Glutamatergic neuron (in vitro differentiated cells): ENCODE results near the gene DLG2. TPM values are rescaled to one million over a fixed set of nuclear protein-coding genes. Genes with fewer than 3 reads are reported as not detected.

Experiments
- DNase-seq: peaks from one replicate; pipeline ENCODE4 v3.0.0; 2022
- H3K27ac Mint-ChIP-seq: one replicate; pipeline ENCODE4 v1.8.0; 2020; ENCODE audit warnings: mild to moderate bottlenecking, mixed read lengths, inconsistent platforms; ENCODE audit not compliant: unreplicated experiment
- H3K27me3 Mint-ChIP-seq: one replicate; pipeline ENCODE4 v1.8.0; 2020; ENCODE audit warnings: mild to moderate bottlenecking, moderate library complexity, mixed read lengths, inconsistent platforms; ENCODE audit not compliant: unreplicated experiment
- H3K36me3 Mint-ChIP-seq: one replicate; pipeline ENCODE4 v1.8.0; 2020; ENCODE audit warnings: mild to moderate bottlenecking, mixed read lengths, inconsistent platforms; ENCODE audit not compliant: unreplicated experiment
- H3K4me1 Mint-ChIP-seq: one replicate; pipeline ENCODE4 v1.8.0; 2020; ENCODE audit warnings: mild to moderate bottlenecking, low read depth, mixed read lengths, inconsistent platforms; ENCODE audit not compliant: unreplicated experiment
- H3K4me3 Mint-ChIP-seq: one replicate; pipeline ENCODE4 v1.8.0; 2020; ENCODE audit warnings: mild to moderate bottlenecking, mixed read lengths, inconsistent platforms; ENCODE audit not compliant: unreplicated experiment
- H3K9me3 Mint-ChIP-seq: one replicate; pipeline ENCODE4 v1.8.0; 2020; ENCODE audit warnings: mild to moderate bottlenecking, moderate library complexity, mixed read lengths, inconsistent platforms; ENCODE audit not compliant: unreplicated experiment
- total RNA-seq: library from RNA; stranded (reverse); fragmentation: NEBNext Ultra II Directional; extraction: Animal tissue kit (Norgen Biotek cat#: 25700); gene quantifications from one replicate; pipeline ENCODE4 v1.2.1, GENCODE V29; 2021; ENCODE audit not compliant: unreplicated experiment
- TF ChIP-seq, protein P1 (sequence below): fragments of 200-600 bp; sonication (generic); IDR thresholded peaks from one replicate; pipeline ENCODE4 v1.5.0; 2021; ENCODE audit not compliant: partially characterized antibody, unreplicated experiment

Gene DLG2
- total RNA-seq, 1 donor from 2014 or later, result 2.9 TPM

DNA sequence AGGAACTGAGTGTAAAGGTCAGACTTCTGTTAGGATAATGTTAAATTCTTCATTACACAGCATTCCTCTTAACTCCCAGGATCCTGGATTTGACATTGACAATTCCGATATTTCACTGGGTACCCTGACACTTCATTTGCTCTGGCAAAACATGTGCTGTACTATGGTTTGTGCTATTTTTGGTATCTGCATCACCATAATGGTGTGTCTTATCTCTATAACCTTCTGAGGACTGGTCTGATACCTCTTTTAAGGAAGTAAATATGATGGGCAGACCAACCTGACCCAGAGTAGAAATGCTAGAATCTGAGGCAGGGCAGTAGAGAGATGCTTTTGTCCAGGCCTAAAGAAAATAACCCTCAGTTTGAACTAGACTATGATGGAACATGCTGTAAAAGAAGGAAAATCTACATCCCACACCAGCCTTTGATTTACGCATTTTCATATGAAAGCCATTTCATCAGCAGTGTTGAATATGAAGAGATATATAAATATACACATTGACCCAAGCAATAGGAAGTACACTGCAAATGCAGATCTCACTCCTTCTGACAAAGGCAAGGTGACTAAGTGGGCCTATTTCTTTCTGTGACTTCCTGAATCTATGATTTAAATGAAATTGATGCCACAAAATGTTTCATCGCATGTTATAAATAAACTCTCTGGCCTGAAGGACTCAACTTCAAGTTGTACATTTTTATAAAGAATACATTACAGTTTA lies 966.7 kb downstream of the DLG2 start:
- peaks cover 4% of the 10 kb centered on the region for H3K4me1 Mint-ChIP-seq
- H3K27me3 Mint-ChIP-seq, result no peaks in the 10 kb centered on the region
- no peak for DNase-seq
- no peak overlapping the region for H3K4me3 Mint-ChIP-seq
- H3K27ac Mint-ChIP-seq, result no peak overlapping the region
- H3K36me3 Mint-ChIP-seq, result no peaks in the 10 kb centered on the region
- peaks cover 2% of the 10 kb centered on the region for H3K9me3 Mint-ChIP-seq
- TF ChIP-seq, protein P1, sequence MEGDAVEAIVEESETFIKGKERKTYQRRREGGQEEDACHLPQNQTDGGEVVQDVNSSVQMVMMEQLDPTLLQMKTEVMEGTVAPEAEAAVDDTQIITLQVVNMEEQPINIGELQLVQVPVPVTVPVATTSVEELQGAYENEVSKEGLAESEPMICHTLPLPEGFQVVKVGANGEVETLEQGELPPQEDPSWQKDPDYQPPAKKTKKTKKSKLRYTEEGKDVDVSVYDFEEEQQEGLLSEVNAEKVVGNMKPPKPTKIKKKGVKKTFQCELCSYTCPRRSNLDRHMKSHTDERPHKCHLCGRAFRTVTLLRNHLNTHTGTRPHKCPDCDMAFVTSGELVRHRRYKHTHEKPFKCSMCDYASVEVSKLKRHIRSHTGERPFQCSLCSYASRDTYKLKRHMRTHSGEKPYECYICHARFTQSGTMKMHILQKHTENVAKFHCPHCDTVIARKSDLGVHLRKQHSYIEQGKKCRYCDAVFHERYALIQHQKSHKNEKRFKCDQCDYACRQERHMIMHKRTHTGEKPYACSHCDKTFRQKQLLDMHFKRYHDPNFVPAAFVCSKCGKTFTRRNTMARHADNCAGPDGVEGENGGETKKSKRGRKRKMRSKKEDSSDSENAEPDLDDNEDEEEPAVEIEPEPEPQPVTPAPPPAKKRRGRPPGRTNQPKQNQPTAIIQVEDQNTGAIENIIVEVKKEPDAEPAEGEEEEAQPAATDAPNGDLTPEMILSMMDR, result no peak

DNA sequence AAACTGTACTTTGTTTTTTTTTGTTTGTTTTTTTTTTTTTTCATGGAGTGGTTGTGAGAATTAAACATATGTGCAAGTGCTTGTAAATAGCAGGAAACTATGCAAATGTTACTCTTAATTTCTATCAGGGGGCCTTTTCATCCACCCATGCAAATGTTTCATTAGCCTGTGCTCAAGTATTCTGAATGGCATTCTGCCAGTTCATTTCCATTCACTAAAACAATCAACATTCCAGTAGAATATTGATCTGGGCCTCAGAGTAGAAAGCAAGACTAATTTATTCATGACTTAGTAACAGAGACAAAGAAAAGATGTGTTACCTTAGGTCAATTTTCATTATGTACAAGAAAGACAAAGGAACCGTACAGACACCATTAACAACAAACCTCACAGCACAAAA lies 971.4 kb downstream of the DLG2 start:
- peaks cover 2% of the 10 kb centered on the region for H3K9me3 Mint-ChIP-seq
- no peak overlapping the region for H3K4me3 Mint-ChIP-seq
- peaks cover 4% of the 10 kb centered on the region for H3K4me1 Mint-ChIP-seq
- DNase-seq, result no peak
- TF ChIP-seq, protein P1, result no peak
- no peaks in the 10 kb centered on the region for H3K36me3 Mint-ChIP-seq
- no peaks in the 10 kb centered on the region for H3K27me3 Mint-ChIP-seq
- no peak overlapping the region for H3K27ac Mint-ChIP-seq

DNA sequence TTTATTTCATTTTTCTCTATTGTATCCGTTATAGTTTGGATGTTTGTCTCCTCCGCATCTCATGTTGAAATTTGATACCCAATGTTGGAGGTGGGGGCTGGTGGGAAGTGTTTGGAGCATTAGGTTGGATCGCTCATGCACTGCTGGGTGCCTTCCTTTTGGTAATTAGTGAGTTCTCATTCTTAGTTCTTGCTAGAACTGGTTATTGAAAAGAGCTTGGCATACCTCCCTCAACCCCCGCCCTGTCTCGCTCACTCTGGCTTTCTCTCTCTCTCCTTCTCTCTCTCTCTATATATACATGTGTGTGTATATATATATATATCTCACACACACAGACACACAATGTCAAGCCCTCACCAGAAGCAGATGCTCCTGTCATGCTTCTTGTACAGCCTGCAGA lies 978.7 kb downstream of the DLG2 start:
- H3K27ac Mint-ChIP-seq, result no peak overlapping the region
- H3K4me1 Mint-ChIP-seq, result no peaks in the 10 kb centered on the region
- no peak for DNase-seq
- TF ChIP-seq, protein P1, result no peak
- H3K9me3 Mint-ChIP-seq, result no peaks in the 10 kb centered on the region
- no peaks in the 10 kb centered on the region for H3K36me3 Mint-ChIP-seq
- H3K4me3 Mint-ChIP-seq, result no peak overlapping the region
- no peaks in the 10 kb centered on the region for H3K27me3 Mint-ChIP-seq

GRCh38 chr11:84645988-84646694 lies 981.0 kb downstream of the DLG2 start:
- Mint-ChIP-seq H3K27ac (no peak overlapping the region), H3K9me3 (no peaks in the 10 kb centered on the region), H3K4me3 (no peak overlapping the region), H3K4me1 (no peaks in the 10 kb centered on the region), H3K27me3 (no peaks in the 10 kb centered on the region), H3K36me3 (no peaks in the 10 kb centered on the region)
- TF ChIP-seq, protein P1, result no peak
- DNase-seq, result no peak

- Mint-ChIP-seq H3K27me3 (no peaks in the 10 kb centered on the region), H3K9me3 (no peaks in the 10 kb centered on the region), H3K4me3 (no peak overlapping the region), H3K36me3 (no peaks in the 10 kb centered on the region), H3K27ac (no peak overlapping the region), H3K4me1 (no peaks in the 10 kb centered on the region)
- no peak for DNase-seq
- TF ChIP-seq, protein P1, result no peak
These were observed 984.6 kb downstream of the DLG2 start for GRCh38 chr11:84642500-84642899.
